GM23338 (cell line): ENCODE data around the gene CCNL1. TPM values are rescaled to one million over a fixed set of nuclear protein-coding genes. Genes with fewer than 3 reads are reported as not detected.

ENCODE experiments used
- ATAC-seq: fragments of 200-7000 bp; cut with Tn5 transposase; 3 replicates; pipeline ENCODE4 v1.9.1; 2020
- DNase-seq: peaks from one replicate; pipeline ENCODE4 v3.0.0-alpha.2; 2015; ENCODE audit warnings: low spot score
- H2AFZ ChIP-seq: fragments of 200-600 bp; sonication (generic); 2 replicates; pipeline ENCODE4 v1.8.0; 2016; ENCODE audit warnings: antibody characterized with exemption, mild to moderate bottlenecking, moderate library complexity
- H3F3A ChIP-seq: fragments of 200-600 bp; sonication (generic); replicated peaks from 2 replicates; pipeline ENCODE4 v1.8.0; 2017; ENCODE audit warnings: antibody characterized with exemption, mixed run types, low read depth
- H3K27ac ChIP-seq: fragments of 200-600 bp; sonication (generic); 2 replicates; pipeline ENCODE4 v1.6.1; 2016; ENCODE audit warnings: low read depth
- H3K27me3 ChIP-seq: fragments of 200-600 bp; sonication (generic); 2 replicates; pipeline ENCODE4 v1.8.0; 2016; ENCODE audit warnings: mild to moderate bottlenecking, mixed run types, moderate library complexity; ENCODE audit not compliant: insufficient read depth
- H3K36me3 ChIP-seq: fragments of 200-600 bp; sonication (generic); 2 replicates; pipeline ENCODE4 v1.8.0; 2016; ENCODE audit warnings: mild to moderate bottlenecking; ENCODE audit not compliant: insufficient read depth
- H3K4me1 ChIP-seq: fragments of 200-600 bp; sonication (generic); 2 replicates; pipeline ENCODE4 v1.8.0; 2016; ENCODE audit warnings: mild to moderate bottlenecking, moderate library complexity; ENCODE audit not compliant: insufficient read depth
- H3K4me2 ChIP-seq: fragments of 200-600 bp; sonication (generic); 2 replicates; pipeline ENCODE4 v1.7.1; 2017; ENCODE audit warnings: mixed run types
- H3K4me3 ChIP-seq: fragments of 200-600 bp; sonication (generic); 2 replicates; pipeline ENCODE4 v1.6.1; 2016; ENCODE audit warnings: mixed run types
- H3K79me2 ChIP-seq: fragments of 200-600 bp; sonication (generic); replicated peaks from 2 replicates; pipeline ENCODE4 v1.8.0; 2017; ENCODE audit warnings: mild to moderate bottlenecking; ENCODE audit not compliant: insufficient read depth
- H3K9me2 ChIP-seq: fragments of 200-600 bp; sonication (generic); 2 replicates; pipeline ENCODE4 v1.8.0; 2017; ENCODE audit not compliant: insufficient read depth
- H4K20me1 ChIP-seq: fragments of 200-600 bp; sonication (generic); replicated peaks from 2 replicates; pipeline ENCODE4 v1.8.0; 2017; ENCODE audit warnings: mild to moderate bottlenecking; ENCODE audit not compliant: insufficient read depth
- H3K27ac Mint-ChIP-seq: 2 replicates; pipeline ENCODE4 v1.8.0; 2020; ENCODE audit warnings: inconsistent platforms, mild to moderate bottlenecking, moderate library complexity, mixed read lengths
- H3K27me3 Mint-ChIP-seq: 3 replicates; pipeline ENCODE4 v1.8.0; 2022; ENCODE audit warnings: low read depth, mild to moderate bottlenecking, moderate library complexity, mixed read lengths, inconsistent platforms; ENCODE audit not compliant: insufficient read depth, poor library complexity
- H3K36me3 Mint-ChIP-seq: 3 replicates; pipeline ENCODE4 v1.8.0; 2021; ENCODE audit warnings: low read depth, mild to moderate bottlenecking, inconsistent platforms, moderate library complexity, mixed read lengths
- H3K4me1 Mint-ChIP-seq: 3 replicates; pipeline ENCODE4 v1.8.0; 2020; ENCODE audit warnings: mild to moderate bottlenecking, inconsistent platforms, mixed read lengths
- H3K4me3 Mint-ChIP-seq: 3 replicates; pipeline ENCODE4 v1.8.0; 2021; ENCODE audit warnings: moderate library complexity, mild to moderate bottlenecking, inconsistent platforms, mixed read lengths
- H3K9me3 Mint-ChIP-seq: 3 replicates; pipeline ENCODE4 v1.8.0; 2020; ENCODE audit warnings: moderate library complexity, mild to moderate bottlenecking, inconsistent platforms, mixed read lengths
- CREB1 ChIP-seq: fragments of 250-450 bp; sonication (Bioruptor Pico); IDR thresholded peaks from 2 replicates; pipeline ENCODE4 v1.5.0; 2020; ENCODE audit warnings: low read depth, mild to moderate bottlenecking, moderate library complexity
- EZH2 ChIP-seq: fragments of 200-600 bp; sonication (generic); IDR thresholded peaks from one replicate; pipeline ENCODE4 v1.8.0; 2017; ENCODE audit warnings: antibody characterized with exemption, mild to moderate bottlenecking, low read depth; ENCODE audit not compliant: unreplicated experiment
- EZH2phosphoT487 ChIP-seq: fragments of 200-600 bp; sonication (generic); IDR thresholded peaks from one replicate; pipeline ENCODE4 v1.8.1; 2018; ENCODE audit warnings: antibody characterized with exemption; ENCODE audit not compliant: unreplicated experiment
- JUNB ChIP-seq: IDR thresholded peaks from one replicate; pipeline ENCODE4 v1.6.1; 2016; ENCODE audit warnings: antibody characterized with exemption; ENCODE audit not compliant: unreplicated experiment
- NANOG ChIP-seq: IDR thresholded peaks from 2 replicates; pipeline ENCODE4 v1.6.1; 2016; ENCODE audit warnings: antibody characterized with exemption, borderline replicate concordance
- POLR2AphosphoS5 ChIP-seq: IDR thresholded peaks from 2 replicates; pipeline ENCODE4 v1.6.1; 2016; ENCODE audit warnings: antibody characterized with exemption, low read depth
- REST ChIP-seq: IDR thresholded peaks from one replicate; pipeline ENCODE4 v1.6.1; 2018; ENCODE audit warnings: antibody characterized with exemption; ENCODE audit not compliant: unreplicated experiment
- STAT1 ChIP-seq: IDR thresholded peaks from one replicate; pipeline ENCODE4 v1.6.1; 2016; ENCODE audit warnings: antibody characterized with exemption; ENCODE audit not compliant: unreplicated experiment
- ZNF331 ChIP-seq: fragments of 250-450 bp; sonication (Bioruptor Pico); IDR thresholded peaks from 2 replicates; pipeline ENCODE4 v1.5.0; 2020; ENCODE audit warnings: low read depth, mild to moderate bottlenecking, moderate library complexity
- polyA plus RNA-seq: library from polyadenylated mRNA; unstranded; fragments of >200 nt; fragmentation: Nextera tagmentation; extraction: Ambion mirVana; gene quantifications from 2 replicates; pipeline ENCODE4 v1.2.1, GENCODE V29; 2016
- total RNA-seq: library from RNA; depleted of rRNA; stranded (reverse); fragments of >200 nt; shearing (Covaris generic); gene quantifications from 2 replicates; pipeline ENCODE4 v1.2.3, GENCODE V29; 2014

Gene CCNL1
- total and polyA plus RNA-seq, 2 experiments from 2014 or later, result 108 to 134 TPM

GRCh38 chr3:157170861-157171260 is 10.9 kb upstream of the CCNL1 start:
- no peaks in the 10 kb centered on the region for H3K9me3 Mint-ChIP-seq
- ATAC-seq (no peak), DNase-seq (no peak)
- H3K27me3 ChIP-seq, result no peaks in the 10 kb centered on the region
- no peaks in the 10 kb centered on the region for H3F3A ChIP-seq
- no peak overlapping the region for H3K27ac Mint-ChIP-seq
- H3K9me2 ChIP-seq, result no peaks in the 10 kb centered on the region
- no peak overlapping the region for H3K27ac ChIP-seq
- TF ChIP-seq NANOG (no peak), EZH2 (no peak), EZH2phosphoT487 (no peak), CREB1 (CRISPR knock-in tag) (no peak), ZNF331 (CRISPR knock-in tag) (no peak), REST (no peak), POLR2AphosphoS5 (no peak), STAT1 (no peak), JUNB (no peak)
- peaks cover 4% of the 10 kb centered on the region; the same call in 2 of the 3 replicates for H3K4me1 Mint-ChIP-seq
- no peak overlapping the region for H2AFZ ChIP-seq
- H3K79me2 ChIP-seq, result peaks cover 1% of the 10 kb centered on the region
- no peak overlapping the region for H3K4me3 Mint-ChIP-seq
- H3K36me3 ChIP-seq, result no peaks in the 10 kb centered on the region
- H3K27me3 Mint-ChIP-seq, result peaks cover 2% of the 10 kb centered on the region
- H3K4me2 ChIP-seq, result no peak overlapping the region
- peaks cover under 1% of the 10 kb centered on the region; the same call in 1 of the 3 replicates for H3K36me3 Mint-ChIP-seq
- H4K20me1 ChIP-seq, result no peaks in the 10 kb centered on the region
- H3K4me1 ChIP-seq, result peaks cover 1% of the 10 kb centered on the region; the same call in 1 of the 2 replicates
- no peak overlapping the region for H3K4me3 ChIP-seq

DNA sequence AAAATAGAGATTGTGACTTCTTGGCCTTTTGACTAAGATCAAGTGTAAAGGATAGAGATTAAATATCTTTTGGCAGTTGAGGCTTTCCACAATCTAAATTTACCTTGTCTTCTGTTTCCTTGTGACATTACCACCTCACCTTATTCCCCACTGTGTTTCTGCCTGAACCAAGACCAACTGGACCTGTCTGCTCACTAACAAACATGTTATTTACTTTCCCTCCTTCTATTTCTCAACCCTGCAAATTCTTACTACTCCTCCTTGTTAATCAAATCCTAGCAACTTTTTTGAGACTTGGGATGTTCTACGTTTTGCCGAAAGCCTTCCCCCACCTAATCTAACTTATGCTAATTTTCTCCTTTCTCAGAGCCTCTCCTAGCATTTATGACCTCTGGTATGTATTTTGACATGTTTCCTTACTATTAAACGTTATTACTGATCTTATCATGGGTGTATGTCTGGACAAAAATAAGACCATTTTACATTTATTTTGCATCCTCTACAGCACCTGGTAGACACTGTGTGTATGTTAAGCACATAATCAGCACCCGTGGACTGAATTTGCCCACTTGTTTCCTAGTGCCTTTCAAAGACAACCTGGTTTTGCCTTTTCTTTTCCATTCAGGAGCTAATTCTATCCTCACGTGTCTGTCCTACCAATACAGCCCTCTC is 7.6 kb upstream of the CCNL1 start:
- TF ChIP-seq EZH2 (no peak), POLR2AphosphoS5 (no peak), CREB1 (CRISPR knock-in tag) (no peak)
- Histone ChIP-seq H3K36me3 (no peaks in the 10 kb centered on the region), H3K79me2 (no peaks in the 10 kb centered on the region), H3K4me3 (no peak overlapping the region), H3K9me2 (no peaks in the 10 kb centered on the region), H3K27ac (no peak overlapping the region), H2AFZ (no peak overlapping the region), H3K27me3 (no peaks in the 10 kb centered on the region), H3K4me2 (no peak overlapping the region), H4K20me1 (no peaks in the 10 kb centered on the region), H3F3A (no peaks in the 10 kb centered on the region), H3K4me1 (no peaks in the 10 kb centered on the region)
- Mint-ChIP-seq H3K36me3 (no peaks in the 10 kb centered on the region), H3K4me3 (no peak overlapping the region), H3K9me3 (no peaks in the 10 kb centered on the region), H3K4me1 (no peaks in the 10 kb centered on the region), H3K27ac (no peak overlapping the region), H3K27me3 (peaks cover 5% of the 10 kb centered on the region)
- ATAC-seq (no peak), DNase-seq (no peak)
